C4-2B (cell line): Measurements from ENCODE around the gene TLE3.

ENCODE experiments used
- CTCF ChIP-seq: fragments of 450-650 bp; conservative IDR thresholded peaks from 2 replicates; pipeline ENCODE4 v1.5.1; 2017; ENCODE audit warnings: mild to moderate bottlenecking
- ZFX ChIP-seq: fragments of 450-650 bp; IDR thresholded peaks from 2 replicates; pipeline ENCODE4 v1.6.1; 2017

- TF ChIP-seq CTCF = no peak
- no peak for TF ChIP-seq ZFX
Measured at GRCh38 chr15:70024521-70024920, 73.2 kb downstream of the TLE3 start.
